A549 (cell line): ENCODE data around the gene ACTMAP.

ENCODE experiments used
- CTCF ChIP-seq: fragments of >200 bp; sonication (Bioruptor Twin); formaldehyde crosslinking; IDR thresholded peaks from 3 replicates; pipeline ENCODE4 v1.5.1; 2016
- EP300 ChIP-seq, 2 experiments: fragments of >200 bp; sonication (Bioruptor Twin); formaldehyde crosslinking; IDR thresholded peaks; 2 replicates in 1 of 2; 3 replicates in 1 of 2; pipeline ENCODE4 v1.6.1; 2016 to 2017
- HOXA7 ChIP-seq: fragments of 250-450 bp; sonication (Bioruptor Pico); IDR thresholded peaks from 2 replicates; pipeline ENCODE4 v1.5.0; 2020; ENCODE audit warnings: mild to moderate bottlenecking, moderate library complexity
- MAFK ChIP-seq: fragments of 450-650 bp; IDR thresholded peaks from 2 replicates; pipeline ENCODE4 v1.6.1; 2014; ENCODE audit not compliant: partially characterized antibody
- MAZ ChIP-seq: fragments of 150-350 bp; IDR thresholded peaks from 2 replicates; pipeline ENCODE4 v1.6.1; 2014; ENCODE audit warnings: antibody characterized with exemption, low read depth, low read length, borderline replicate concordance
- NR3C1 ChIP-seq: fragments of >200 bp; sonication (Bioruptor Twin); formaldehyde crosslinking; IDR thresholded peaks from 3 replicates; pipeline ENCODE4 v1.6.1; 2017
- RAD21 ChIP-seq, 2 experiments: fragments of >200 bp in 1 of 2; sonication (Bioruptor Twin) in 1 of 2; formaldehyde crosslinking in 1 of 2; IDR thresholded peaks in 1 of 2; conservative IDR thresholded peaks in 1 of 2; 2 replicates in 1 of 2; 3 replicates in 1 of 2; pipeline ENCODE4 v1.6.1; 2012 to 2018; ENCODE audit warnings: inconsistent platforms in 1 of 2
- ZC3H11A ChIP-seq: fragments of 450-650 bp; IDR thresholded peaks from 2 replicates; pipeline ENCODE4 v1.6.1; 2014; ENCODE audit warnings: antibody characterized with exemption, mild to moderate bottlenecking
- TF ChIP-seq, protein P1 (sequence below): IDR thresholded peaks from 2 replicates; pipeline ENCODE4 v1.6.1; 2012

- TF ChIP-seq CTCF (peak; percentile 24; the same call in 1 of the 3 replicates), NR3C1 (no peak), HOXA7 (CRISPR knock-in tag) (no peak), MAFK (no peak), RAD21 (conservative IDR thresholded peaks at IDR 0.05 in 1 of 2, IDR thresholded peaks at IDR 0.05 in 1 of 2) (peak; percentile 34; a peak in 4 of 5 replicates), ZC3H11A (no peak), EP300 (IDR thresholded peaks at IDR 0.05) (no peak), MAZ (no peak)
- TF ChIP-seq, protein P1, sequence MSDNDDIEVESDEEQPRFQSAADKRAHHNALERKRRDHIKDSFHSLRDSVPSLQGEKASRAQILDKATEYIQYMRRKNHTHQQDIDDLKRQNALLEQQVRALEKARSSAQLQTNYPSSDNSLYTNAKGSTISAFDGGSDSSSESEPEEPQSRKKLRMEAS = no peak
These were observed 5.5 kb downstream of the ACTMAP start for GRCh38 chr19:40744554-40745401.
